T1000 (cell line): ENCODE measurements around the gene C1orf159.

ENCODE experiments used
- DNase-seq: peaks from one replicate; lab custom pipeline; 2025; ENCODE audit warnings: mixed read lengths; lab: John Stamatoyannopoulos, UW

Gene C1orf159

GRCh38 chr1:1092149-1092855 is 23.6 kb downstream of the C1orf159 start:
- no peak for DNase-seq

DNA sequence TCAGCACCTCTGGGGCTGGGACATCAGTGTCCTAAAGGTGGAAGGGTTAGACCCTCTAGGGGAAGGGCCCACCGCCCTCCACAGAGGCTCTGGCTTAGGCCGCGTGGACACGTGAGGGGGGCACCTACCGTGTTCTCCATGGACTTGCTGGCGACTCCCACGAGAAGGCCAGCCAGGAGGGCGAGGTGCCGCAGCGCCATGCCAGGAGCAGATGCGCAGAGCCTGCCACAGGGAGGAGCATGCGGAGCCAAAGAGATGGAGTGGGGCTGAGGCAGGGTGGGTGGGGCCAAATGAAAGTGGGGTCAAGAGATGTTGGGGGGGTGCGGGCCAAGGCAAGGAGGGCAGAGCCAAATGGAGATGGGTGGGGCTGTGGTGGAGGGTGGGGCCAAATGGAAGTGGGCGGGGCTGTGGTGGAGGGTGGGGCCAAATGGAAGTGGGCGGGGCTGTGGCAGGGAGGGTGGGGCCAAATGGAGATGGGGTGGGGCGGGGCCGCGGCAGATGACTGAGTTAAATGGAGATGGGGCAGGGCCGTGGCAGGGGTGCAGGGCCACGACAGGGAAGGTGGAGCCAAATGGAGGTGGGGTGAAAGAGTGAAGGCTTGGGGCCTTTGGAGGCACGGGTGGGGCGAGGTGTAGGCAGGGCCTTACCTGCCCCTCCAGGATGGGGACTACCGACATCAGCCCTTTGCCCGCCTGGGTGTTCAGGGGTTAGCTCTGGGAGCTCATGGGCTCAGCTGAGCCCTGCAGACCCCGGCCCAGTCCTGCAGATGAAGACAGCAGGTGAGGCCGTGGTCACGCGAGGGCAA is 24.3 kb downstream of the C1orf159 start:
- no peak for DNase-seq

GRCh38 chr1:1090424-1091343 is 25.2 kb downstream of the C1orf159 start:
- no peak for DNase-seq

DNA sequence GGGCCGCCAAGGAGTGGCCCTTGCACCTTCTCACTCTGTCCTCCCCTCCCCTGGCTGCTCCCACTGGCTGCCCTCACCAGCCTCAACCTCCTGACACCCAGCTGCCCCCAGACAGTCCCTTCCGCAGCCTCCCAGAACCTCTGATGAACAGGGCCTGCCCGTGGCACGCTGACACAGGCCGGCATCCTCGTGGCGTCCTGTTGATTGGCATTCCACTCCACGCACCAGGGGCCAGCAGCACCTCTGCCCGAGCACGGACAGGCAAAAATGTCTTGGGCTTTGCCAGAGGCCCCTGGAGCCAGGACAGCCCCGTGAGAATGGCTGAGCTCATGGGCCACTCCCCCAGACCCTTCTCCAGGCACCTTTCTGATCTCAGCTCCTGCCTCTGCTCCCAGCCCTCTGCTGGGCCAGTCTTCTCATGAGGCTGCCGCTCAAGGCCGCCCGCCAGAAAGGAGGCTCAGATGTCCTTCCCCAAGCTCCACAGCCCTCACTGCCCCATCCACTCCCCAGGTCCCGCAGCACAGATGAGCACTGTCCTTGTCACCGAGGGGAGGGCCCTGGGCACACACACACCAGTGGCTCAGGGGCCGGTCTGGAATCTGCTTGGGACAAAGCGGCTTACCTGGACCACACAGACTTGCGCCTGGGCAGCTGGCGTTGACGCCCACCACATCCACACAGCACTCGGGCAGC is 26.0 kb downstream of the C1orf159 start:
- no peak for DNase-seq

- DNase-seq = no peak
Measured at GRCh38 chr1:1088801-1089680, 26.8 kb downstream of the C1orf159 start.

DNA sequence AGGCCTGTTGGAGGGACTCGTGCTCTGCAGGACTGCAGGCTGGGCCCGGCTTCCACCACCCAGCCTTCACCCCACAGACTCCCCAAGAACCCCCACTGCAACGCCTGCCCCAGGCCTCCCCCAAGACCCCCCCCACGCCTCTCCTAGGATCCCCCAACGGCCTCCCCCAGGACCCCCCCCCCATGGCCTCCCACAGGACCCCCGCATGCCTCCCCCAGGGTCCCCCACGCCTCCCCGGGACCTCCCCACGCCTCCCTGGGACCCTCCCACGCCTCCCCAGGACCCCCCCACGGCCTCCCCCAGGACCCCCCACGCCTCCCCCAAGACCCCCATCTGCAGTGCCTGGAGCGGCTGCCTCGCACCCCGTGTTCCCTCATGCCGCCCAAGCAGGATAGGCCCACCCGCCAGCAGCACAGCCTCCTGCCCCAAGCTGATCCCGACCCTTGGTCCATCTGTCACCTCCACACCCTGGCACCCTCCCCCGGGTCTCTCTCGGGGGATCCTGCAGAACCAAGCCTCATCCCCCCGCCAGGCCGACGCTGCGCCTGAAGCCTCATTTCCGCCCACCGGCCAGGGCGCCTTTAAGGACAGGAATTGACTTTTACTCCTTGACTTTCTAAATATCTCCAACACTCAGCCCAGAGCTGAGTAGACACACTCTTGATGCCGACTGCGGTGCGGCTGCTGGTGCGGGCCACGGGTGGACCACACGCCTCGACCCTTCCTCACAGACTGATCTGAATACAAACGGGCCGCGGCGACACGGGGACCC is 27.7 kb downstream of the C1orf159 start:
- DNase-seq = no peak

GRCh38 chr1:1087351-1088028 is 28.4 kb downstream of the C1orf159 start:
- no peak for DNase-seq

DNA sequence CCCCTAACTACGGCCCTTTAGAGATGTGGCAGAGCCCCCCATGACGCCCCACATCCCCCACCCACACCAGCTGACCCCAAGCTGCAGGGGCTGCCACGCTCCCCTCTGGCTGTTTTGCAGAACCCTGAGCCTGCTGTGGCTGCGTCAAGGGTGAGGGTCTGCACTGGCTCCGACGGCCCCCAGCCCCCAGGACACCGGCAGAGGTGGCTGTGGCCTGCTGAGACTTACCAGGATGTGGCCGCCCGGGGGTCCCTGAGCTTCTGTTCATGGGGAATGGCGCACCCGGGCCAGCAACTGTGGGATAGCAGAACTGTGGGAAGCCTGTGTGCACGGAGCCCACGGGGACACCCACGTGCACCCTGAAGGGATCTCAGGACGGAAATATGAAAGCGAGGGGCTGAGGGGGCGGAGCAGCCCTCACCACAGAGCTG is 29.0 kb downstream of the C1orf159 start:
- no peak for DNase-seq

DNA sequence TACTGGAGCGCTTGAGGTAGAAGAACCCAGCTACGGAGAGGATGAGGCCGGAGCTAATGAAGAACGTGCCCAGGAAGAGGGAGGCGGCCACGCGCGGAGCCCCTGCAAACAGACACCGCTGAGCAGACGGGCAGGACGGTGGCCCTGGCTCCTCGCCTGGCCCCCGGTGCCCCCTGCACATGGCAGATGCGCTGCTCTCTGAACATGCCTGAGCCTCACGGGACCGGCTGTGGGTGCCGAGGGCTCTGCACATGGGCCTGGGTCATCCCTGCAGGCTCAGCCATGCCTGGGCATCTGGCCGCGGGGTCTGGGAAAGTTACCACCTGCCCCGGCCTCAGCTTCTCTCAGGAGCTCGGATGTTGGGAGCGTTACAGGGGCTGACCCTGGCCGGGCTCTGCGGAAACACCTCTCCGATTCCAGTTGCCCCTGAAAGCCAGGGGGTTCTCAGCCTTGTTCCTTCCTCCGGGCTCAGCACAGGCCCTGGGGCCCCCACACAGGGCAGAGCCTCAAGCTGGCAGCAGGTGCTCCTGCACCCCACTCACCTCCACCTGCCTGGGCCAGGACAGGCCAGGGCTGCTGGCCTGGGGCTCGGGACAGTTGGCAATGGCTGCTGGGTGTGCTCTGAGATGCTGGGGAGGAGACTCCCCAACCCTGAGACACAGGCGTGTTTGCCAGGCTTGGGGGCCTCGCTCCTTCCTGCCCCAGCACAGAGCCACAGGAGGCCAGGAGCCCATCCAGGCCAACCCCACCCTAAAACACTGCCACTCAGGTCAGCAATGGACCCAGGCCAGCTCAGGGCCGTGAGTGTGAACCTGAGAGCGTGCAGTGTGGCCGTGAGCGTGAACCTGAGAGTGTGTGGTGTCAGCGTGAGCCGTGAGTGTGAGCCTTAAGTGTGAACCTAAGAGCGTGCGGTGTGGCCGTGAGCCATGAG is 29.7 kb downstream of the C1orf159 start:
- no peak for DNase-seq

- DNase-seq = no peak
Measured at GRCh38 chr1:1085171-1085841, 30.6 kb downstream of the C1orf159 start.

DNA sequence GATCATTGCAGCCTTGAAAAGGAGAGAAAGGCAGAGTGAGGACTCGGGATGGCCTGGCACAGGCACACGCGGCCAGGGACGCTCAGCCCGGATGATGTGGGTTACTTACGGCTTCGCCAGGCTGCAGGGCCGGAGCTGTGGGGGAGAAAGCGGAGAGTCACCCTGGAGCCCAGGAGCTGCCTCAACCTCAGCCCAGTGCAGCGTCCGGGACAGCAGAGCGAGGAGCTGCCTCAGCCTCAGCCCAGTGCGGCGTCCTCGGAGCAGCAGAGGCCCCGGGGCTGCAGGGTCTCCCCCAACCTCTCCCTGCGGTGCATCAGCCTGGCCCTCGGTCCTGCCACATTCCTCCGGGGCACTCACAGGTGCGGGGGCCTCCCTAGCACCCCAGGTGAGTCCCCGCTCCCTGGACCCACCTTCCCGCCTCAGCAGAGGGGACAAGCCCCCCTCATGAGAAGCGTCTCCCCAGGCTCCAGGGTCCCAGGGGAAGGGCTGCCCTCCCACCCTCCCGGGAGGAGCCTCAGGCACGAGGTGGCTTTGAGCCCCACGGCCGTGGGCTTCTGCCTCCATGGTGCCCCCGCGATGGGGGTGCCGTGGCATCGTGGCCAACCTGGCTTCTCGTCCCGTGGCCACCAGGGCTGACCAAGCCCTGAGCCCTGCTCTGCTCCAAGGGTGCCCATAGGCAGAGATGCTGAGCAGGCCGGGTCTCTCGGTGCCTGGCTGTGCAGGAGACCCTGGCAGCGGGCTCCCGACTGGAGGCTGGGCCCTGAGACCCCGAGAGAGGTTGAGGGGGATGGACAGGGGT is 31.3 kb downstream of the C1orf159 start:
- DNase-seq = no peak

DNA sequence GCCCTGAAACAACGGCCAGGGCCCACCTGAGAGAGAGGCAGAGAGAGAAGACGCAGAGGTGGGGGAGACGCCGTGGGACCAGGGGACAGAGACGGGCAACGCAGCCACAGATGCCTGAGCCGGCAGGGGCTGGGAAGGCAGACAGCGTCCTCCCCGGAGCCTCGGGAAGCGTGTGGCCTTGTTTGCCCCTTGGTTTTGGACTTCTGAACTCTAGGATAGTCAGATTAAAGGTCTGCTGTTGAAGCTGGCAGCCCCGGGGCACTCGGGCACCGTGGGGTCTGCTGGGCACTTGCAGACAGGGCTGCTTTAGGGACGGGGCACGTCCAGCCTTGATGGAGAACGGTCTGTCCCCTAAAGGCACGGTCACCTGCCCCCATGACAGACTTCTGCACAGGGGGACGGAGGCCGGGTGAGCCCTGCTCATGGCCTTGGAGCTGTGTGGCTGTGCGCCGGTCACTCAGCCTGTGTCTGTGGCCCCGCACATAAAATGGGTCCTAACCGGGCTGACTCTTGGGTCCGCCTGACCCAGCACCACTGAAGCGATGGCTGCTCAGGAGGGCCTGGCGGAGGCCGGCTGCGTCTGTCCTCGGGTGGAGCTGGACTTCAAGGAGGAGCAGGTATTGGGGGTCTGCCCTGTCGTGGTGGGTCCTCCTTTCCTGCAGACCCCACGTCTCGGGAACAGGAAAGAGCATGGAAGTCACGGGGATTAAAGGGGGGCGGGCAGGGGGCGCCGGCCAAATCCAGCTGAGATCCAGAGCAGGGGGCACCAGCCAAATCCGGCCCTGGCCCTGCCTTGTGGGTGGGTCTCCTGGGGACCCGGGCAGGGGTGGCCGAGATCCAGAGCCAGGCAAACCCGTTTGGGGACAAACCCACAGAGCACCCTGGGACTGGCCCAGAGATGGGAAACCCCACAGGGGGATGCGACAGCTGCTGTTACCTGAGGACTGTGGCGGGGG is 32.2 kb downstream of the C1orf159 start:
- DNase-seq = no peak

GRCh38 chr1:1082776-1083415 is 33.0 kb downstream of the C1orf159 start:
- no peak for DNase-seq

- no peak for DNase-seq
Measured at GRCh38 chr1:1082239-1082775, 33.6 kb downstream of the C1orf159 start.
